Upper lobe of right lung (tissue), 1 donor: Measurements from ENCODE around the gene AKT3. TPM values are rescaled to one million over a fixed set of nuclear protein-coding genes. Genes with fewer than 3 reads are reported as not detected.
A peak's percentile ranks its signal among the peaks of the same experiment; 100 is the strongest.

ENCODE experiments used
- ATAC-seq: fragments of 200-7000 bp; cut with Tn5 transposase; one replicate; pipeline ENCODE4 v1.9.1; 2020; ENCODE audit warnings: mild to moderate bottlenecking, moderate library complexity
- DNase-seq: peaks from one replicate; pipeline ENCODE4 v3.0.0-alpha.2; 2020
- H3K27ac ChIP-seq: fragments of 200-600 bp; one replicate; pipeline ENCODE4 v1.8.0; 2022
- H3K27me3 ChIP-seq: fragments of 200-600 bp; one replicate; pipeline ENCODE4 v1.8.0; 2022; ENCODE audit warnings: mild to moderate bottlenecking
- H3K36me3 ChIP-seq: fragments of 200-600 bp; one replicate; pipeline ENCODE4 v1.8.0; 2022
- H3K4me1 ChIP-seq: fragments of 200-600 bp; one replicate; pipeline ENCODE4 v1.8.0; 2022
- H3K4me3 ChIP-seq: fragments of 200-600 bp; one replicate; pipeline ENCODE4 v1.8.0; 2022; ENCODE audit warnings: mild to moderate bottlenecking
- H3K9me3 ChIP-seq: fragments of 200-600 bp; one replicate; pipeline ENCODE4 v1.8.0; 2022
- CTCF ChIP-seq: fragments of 200-600 bp; IDR thresholded peaks from one replicate; pipeline ENCODE4 v1.8.0; 2022; ENCODE audit warnings: antibody characterized with exemption
- intact Hi-C: fragments of 100-400 bp; cut with DNase I; formaldehyde crosslinking; loops from one replicate; pipeline ENCODE4 v1.11.0; 2022
- total RNA-seq: library from RNA; stranded (reverse); fragmentation: NEBNext Ultra II Directional; extraction: Animal tissue kit (Norgen Biotek cat#: 25700); gene quantifications from one replicate; pipeline ENCODE4 v1.2.1, GENCODE V29; 2021
- donor health status: DM: no; HTN: yes; CAD: no; lungs with severe emphysema.

Gene AKT3
- total RNA-seq, 1 donor from 2014 or later, result 64.6 TPM

- TF ChIP-seq CTCF, result no peak
- ATAC-seq (no peak), DNase-seq (no peak)
- Histone ChIP-seq H3K4me3 (no peak overlapping the region), H3K27me3 (no peaks in the 10 kb centered on the region), H3K27ac (no peak overlapping the region), H3K36me3 (no peaks in the 10 kb centered on the region), H3K9me3 (no peaks in the 10 kb centered on the region), H3K4me1 (no peaks in the 10 kb centered on the region)
- intact Hi-C loops, result no loop called here
Observed at GRCh38 chr1:243751506-243751905, 98.5 kb downstream of the AKT3 start.

- no peaks in the 10 kb centered on the region for H3K9me3 ChIP-seq
- TF ChIP-seq CTCF, result peak; percentile 83
- peak; percentile 97 for ATAC-seq
- no peaks in the 10 kb centered on the region for H3K4me1 ChIP-seq
- no peak overlapping the region for H3K4me3 ChIP-seq
- DNase-seq, result no peak
- intact Hi-C loops, result no loop called here
- H3K27ac ChIP-seq, result no peak overlapping the region
- no peaks in the 10 kb centered on the region for H3K36me3 ChIP-seq
- no peaks in the 10 kb centered on the region for H3K27me3 ChIP-seq
Observed at GRCh38 chr1:243748706-243749283, 101.2 kb downstream of the AKT3 start.

- Histone ChIP-seq H3K27me3 (no peaks in the 10 kb centered on the region), H3K4me1 (no peaks in the 10 kb centered on the region), H3K9me3 (no peaks in the 10 kb centered on the region), H3K27ac (no peak overlapping the region), H3K36me3 (no peaks in the 10 kb centered on the region), H3K4me3 (no peak overlapping the region)
- TF ChIP-seq CTCF, result no peak
- intact Hi-C loops, result no loop called here
- DNase-seq (no peak), ATAC-seq (no peak)
Observed at GRCh38 chr1:243748227-243748626, 101.8 kb downstream of the AKT3 start.

- DNase-seq (no peak), ATAC-seq (no peak)
- Histone ChIP-seq H3K9me3 (no peaks in the 10 kb centered on the region), H3K27ac (no peak overlapping the region), H3K27me3 (no peaks in the 10 kb centered on the region), H3K36me3 (no peaks in the 10 kb centered on the region), H3K4me1 (no peaks in the 10 kb centered on the region), H3K4me3 (no peak overlapping the region)
- intact Hi-C loops, result no loop called here
- no peak for TF ChIP-seq CTCF
Observed at GRCh38 chr1:243746751-243747150, 103.3 kb downstream of the AKT3 start.

GRCh38 chr1:243745356-243745755, 104.7 kb downstream of the AKT3 start:
- H3K4me1 ChIP-seq, result no peaks in the 10 kb centered on the region
- TF ChIP-seq CTCF, result no peak
- no peaks in the 10 kb centered on the region for H3K9me3 ChIP-seq
- intact Hi-C loops, result no loop called here
- no peaks in the 10 kb centered on the region for H3K36me3 ChIP-seq
- no peak overlapping the region for H3K27ac ChIP-seq
- no peaks in the 10 kb centered on the region for H3K27me3 ChIP-seq
- DNase-seq (no peak), ATAC-seq (no peak)
- H3K4me3 ChIP-seq, result no peak overlapping the region

- ATAC-seq (no peak), DNase-seq (no peak)
- H3K36me3 ChIP-seq, result no peaks in the 10 kb centered on the region
- no peak for TF ChIP-seq CTCF
- H3K27me3 ChIP-seq, result no peaks in the 10 kb centered on the region
- H3K4me1 ChIP-seq, result no peaks in the 10 kb centered on the region
- H3K27ac ChIP-seq, result no peak overlapping the region
- no peaks in the 10 kb centered on the region for H3K9me3 ChIP-seq
- intact Hi-C loops, result no loop called here
- no peak overlapping the region for H3K4me3 ChIP-seq
Observed at GRCh38 chr1:243742819-243743218, 107.2 kb downstream of the AKT3 start.
